B cell (primary cell): Measurements from ENCODE around the gene CTDNEP1.

Experiments
- CTCF ChIP-seq: fragments of 200-600 bp; IDR thresholded peaks from one replicate; pipeline ENCODE4 v1.8.0; 2022; ENCODE audit warnings: antibody characterized with exemption, mild to moderate bottlenecking
- EZH2 ChIP-seq: IDR thresholded peaks from 2 replicates; pipeline ENCODE4 v1.6.1; 2012; ENCODE audit warnings: borderline replicate concordance, low read depth, mild to moderate bottlenecking, moderate library complexity, low read length; ENCODE audit not compliant: insufficient read depth, poor library complexity, severe bottlenecking

DNA sequence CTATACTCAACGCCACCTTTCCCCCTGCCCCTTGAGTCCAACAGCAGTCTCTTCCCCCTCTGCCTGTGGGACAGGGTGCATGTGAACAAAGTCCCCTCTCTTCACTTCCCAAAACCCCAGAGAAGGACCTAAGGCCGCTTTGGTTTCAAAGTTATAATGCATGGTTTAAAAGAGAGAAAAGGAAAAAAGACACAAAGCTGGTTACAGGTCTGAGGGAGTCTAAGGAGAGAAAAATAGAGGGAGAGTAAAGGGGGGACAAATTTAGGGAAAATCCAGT, 8.1 kb downstream of the CTDNEP1 start:
- TF ChIP-seq CTCF (no peak), EZH2 (no peak)
